GM21737 (cell line): ENCODE data around the gene SPATA2L.
A peak's percentile ranks its signal among the peaks of the same experiment; 100 is the strongest.

Experiments
- ATAC-seq: cut with Tn5 transposase; IDR thresholded peaks from one replicate; pipeline ENCODE4 v1.9.1; 2021; ENCODE audit warnings: mild to moderate bottlenecking, moderate library complexity; ENCODE audit not compliant: unreplicated experiment

SPATA2L gene

DNA sequence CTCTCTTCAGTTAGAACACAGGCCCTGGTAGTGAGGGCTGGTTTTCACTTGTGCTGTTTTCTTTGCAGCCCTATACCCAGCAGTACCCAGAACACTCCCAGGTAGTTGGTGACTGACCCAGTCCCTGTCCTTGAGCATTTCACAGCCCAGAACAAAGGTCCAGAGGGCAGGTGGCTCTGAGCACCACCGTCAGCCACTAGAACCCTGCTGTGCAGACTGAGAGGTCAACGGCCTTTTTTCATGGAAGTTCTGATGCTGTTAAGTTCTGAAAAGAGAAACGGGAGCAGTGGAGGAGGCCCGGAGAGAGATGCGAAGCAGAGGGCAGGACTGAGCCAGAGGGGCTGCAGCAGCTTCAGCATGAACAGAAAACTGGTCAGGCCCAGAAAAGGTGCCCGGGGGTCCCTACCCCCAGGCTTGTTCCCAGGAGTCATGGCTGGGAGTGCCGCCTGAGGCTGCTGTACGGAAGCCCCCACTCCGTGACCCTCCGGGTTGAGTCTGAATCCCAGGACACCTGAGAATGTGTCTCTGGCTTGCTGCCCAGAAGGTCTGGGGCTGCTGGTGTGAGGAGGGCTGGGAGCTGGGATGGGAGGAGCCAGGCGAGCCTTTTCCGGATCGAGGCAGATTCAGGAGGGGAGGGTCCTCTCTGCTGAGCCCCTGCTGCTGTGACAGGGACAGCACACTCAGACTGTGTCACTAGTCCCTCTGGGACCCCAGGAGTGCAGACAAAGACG lies 28.5 kb upstream of the SPATA2L start:
- ATAC-seq: no peak

DNA sequence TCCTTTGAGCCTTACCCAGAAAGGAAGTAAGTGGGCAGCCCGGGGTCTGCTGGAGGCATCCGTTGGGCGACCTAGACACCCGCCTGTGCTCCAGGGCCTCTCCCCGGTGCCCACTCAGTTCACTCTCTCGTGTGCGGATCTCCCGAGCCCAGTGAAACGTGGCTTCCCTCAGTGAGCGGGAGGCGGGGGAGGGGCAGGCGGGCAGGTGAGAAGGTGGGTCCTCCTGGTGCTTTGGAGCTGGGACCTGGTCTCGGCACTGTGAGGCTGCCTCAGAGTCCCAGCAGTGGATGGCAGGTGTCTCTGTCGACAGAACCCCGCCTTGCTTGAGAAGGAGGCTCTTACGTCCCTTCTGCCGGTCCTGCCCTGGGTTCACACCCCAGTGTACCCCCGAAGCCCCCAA lies 27.8 kb upstream of the SPATA2L start:
- ATAC-seq: no peak

DNA sequence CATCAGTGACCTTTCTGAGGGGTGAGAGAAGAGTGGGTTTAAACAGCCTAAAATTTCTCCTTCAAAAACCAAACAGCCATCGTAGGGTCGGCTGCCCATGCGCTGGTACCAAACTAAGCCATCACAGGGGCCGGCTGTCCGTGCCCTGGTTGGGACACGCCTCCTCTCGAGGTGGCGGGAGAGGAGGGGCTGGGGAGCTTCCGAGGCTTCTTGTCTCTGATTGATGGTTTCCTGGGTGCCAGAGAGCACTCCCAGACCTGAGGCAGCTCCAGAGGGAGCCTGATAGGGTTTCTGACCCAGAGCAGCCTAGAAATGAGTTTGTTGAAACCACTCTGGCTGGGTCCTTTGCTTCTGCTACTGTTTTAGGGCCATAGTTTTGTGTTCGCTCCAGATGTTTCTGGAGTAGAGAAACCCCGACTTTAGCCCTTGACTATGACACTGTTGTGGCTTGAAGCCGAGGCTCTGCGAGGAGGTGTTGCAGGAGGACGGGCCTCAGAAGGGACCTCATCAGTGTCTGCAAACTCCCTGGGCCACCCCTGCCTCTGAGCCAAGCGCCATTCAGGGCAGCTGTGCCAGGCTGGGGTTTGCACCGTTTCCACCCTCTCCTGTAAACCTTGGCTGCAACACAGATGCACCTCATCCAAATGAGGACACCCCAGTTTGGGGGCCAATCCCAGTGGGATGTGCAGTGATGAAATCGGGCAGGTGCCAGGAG lies 26.1 kb upstream of the SPATA2L start:
- ATAC-seq: no peak

- ATAC-seq: no peak
These were observed 22.1 kb upstream of the SPATA2L start for GRCh38 chr16:89723279-89724250.

DNA sequence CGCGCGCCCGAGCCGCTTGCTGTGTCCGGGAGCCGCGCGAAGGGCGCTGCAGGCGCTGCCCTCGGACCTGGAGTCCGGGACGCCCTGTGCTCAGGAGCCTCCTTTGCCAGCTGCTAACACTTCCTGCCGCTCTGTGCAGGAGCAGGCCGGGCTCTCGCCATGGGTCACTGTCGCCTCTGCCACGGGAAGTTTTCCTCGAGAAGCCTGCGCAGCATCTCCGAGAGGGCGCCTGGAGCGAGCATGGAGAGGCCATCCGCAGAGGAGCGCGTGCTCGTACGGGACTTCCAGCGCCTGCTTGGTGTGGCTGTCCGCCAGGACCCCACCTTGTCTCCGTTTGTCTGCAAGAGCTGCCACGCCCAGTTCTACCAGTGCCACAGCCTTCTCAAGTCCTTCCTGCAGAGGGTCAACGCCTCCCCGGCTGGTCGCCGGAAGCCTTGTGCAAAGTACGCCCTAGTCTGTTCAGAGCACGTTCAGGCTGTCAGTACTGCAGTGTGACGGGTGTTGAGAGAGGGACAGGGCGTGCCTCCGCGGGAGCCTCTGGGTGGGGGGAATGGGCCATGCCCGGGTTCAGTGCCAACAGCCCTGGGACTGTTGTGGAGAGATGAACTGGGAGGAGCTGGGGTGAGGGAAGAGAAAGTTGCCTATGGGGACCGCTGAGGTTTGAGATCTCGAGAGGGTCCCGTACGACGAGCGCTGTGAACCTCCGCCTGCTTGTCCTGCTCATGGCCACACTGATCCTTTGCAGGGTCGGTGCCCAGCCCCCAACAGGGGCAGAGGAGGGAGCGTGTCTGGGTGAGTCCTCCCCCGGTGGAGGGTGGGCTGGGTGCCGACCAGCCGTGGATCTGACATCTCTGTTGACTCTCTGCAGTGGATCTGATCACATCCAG lies 21.1 kb upstream of the SPATA2L start:
- ATAC-seq: peak; percentile 11

GRCh38 chr16:89721546-89722391 lies 20.3 kb upstream of the SPATA2L start:
- ATAC-seq: peak; percentile 27

- ATAC-seq: peak; percentile 44
These were observed 19.5 kb upstream of the SPATA2L start, which contains the start of the genes VPS9D1 and ZNF276 for GRCh38 chr16:89720813-89721545. Gene VPS9D1, minus strand, starts transcription at chr16:89720898. Its CDS starts 37 bp downstream, at chr16:89720861. Gene ZNF276, plus strand, starts transcription at chr16:89721537. Its CDS starts 104 bp downstream, at chr16:89721641.

DNA sequence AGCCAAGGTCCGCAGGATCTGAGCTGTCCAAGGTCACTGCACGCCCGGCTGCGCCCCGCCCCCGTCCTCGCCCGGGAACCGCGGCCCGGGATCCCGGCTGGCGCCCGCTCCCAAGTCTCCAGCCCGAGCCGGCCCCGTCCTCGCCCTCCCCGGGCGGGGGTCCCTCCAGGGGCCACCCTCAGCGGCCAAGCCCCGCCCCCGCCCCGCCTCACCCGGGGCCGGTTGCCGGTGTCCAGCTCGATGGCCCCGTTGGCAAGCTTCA lies 19.0 kb upstream of the SPATA2L start:
- peak; percentile 23 for ATAC-seq

DNA sequence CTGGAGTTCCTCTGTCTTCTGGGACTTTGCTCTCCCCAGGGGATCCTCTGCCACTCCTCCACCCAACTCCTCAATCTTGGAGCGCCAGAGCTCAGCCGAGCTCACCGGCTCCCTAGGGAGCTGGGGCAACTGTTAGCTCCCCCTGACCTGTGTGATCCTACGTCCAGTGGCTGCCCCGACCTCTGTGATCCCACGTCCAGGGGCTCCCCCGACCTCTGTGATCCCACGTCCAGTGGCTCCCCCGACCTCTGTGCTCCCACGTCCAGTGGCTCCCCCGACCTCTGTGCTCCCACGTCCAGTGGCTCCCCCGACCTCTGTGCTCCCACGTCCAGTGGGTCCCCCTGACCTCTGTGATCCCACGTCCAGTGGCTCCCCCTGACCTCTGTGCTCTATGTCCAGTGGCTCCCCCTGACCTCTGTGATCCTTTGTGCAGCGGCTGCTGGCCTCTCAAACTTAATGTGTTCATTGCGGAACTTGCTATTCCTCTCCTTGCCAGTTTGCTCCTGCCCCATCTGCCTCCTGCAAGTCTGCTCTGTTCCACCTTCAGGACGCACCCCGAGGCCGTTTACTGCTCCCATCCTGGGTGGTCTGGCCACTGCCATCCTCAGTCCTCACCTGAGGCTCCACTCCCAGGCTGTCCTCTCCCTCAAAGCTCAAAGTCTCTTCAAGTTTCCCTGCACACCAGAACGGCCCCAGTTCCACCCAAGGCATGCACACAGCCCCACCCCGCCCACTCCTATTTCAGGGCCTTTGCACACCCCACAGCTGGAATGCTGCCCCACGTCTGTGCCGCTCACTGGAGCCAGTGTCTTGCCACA lies 16.4 kb upstream of the SPATA2L start:
- no peak for ATAC-seq

GRCh38 chr16:89716916-89717687 lies 15.6 kb upstream of the SPATA2L start:
- no peak for ATAC-seq

GRCh38 chr16:89716493-89716892 lies 15.0 kb upstream of the SPATA2L start:
- ATAC-seq: no peak

- no peak for ATAC-seq
These were observed 10.8 kb upstream of the SPATA2L start for GRCh38 chr16:89712274-89712781.

DNA sequence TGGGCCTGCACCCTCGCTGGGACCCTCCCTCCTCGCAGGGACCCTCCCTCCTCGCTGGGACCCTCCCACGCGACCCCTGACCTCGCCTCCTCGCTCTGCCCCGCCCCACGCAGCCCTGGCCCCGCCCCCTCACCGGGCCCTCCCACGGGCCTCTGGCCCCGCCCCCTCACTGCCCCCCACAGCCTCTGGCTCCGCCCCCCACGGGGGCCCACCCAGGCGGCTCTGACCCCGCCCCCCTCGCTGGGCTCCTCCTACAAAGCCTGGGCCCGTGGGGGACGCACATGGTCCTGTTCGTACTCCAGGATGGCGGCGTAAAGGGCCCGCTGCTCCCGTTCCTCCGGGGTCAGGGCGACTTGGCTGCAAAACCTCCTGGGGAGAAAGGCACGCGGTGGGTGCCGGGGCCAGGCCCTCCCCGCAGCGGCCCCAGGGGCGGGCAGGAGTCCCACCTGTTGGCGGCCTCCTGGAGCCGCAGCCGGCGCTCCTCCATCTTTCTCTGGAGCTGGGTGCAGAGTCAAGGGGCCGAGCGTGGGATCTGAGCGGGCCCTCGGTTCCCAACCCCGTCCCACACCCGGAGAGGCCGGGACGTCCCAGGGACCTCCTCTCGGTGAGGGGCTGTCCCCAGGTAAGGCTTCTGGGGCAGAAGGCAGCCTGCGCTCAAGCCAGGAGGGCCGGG lies 10.2 kb upstream of the SPATA2L start:
- peak; percentile 43 for ATAC-seq

- ATAC-seq: no peak
These were observed 9.4 kb upstream of the SPATA2L start for GRCh38 chr16:89710709-89711564.

DNA sequence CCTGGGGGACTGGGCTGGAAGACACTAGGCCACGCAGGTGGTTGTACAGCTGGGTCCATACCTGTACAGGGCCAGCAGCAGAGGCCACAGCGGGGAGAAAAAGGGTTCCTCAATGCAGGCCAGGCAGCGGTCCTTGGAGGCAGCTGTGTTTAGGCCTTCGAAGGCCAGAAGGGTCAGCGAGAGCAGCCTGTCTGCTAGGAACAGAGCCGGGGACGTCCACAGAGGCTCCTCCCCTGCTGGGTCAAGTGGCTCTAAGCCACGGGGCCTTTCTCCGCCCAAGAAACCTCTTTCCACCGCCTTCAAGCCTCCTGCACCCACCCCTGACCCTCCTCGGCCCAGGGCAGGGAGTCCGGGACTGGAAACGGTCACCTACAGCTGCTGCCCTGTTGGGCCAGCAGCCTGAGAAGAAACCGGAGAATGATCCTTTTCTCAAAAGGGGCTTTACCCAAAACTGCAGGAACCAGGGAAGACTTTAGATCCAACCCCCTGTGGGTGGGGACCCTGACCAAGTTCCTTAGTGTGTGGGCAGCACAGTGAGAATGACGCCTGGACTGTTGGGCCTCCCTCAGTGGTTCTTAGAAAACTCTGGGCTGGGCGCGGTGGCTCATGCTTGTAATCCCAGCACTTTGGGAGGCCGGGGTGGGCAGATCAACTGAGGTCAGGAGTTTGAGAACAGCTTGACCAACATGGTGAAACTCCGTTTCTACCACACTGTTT lies 8.4 kb upstream of the SPATA2L start:
- ATAC-seq: no peak
